Renal cortex interstitium (tissue), 11 donors: ENCODE results near the gene CLDN3. TPM values are rescaled to one million over a fixed set of nuclear protein-coding genes. Genes with fewer than 3 reads are reported as not detected.
"Not testable (repeated sequence)": the region's sequence is repeated elsewhere in the genome, so short reads cannot be mapped to it uniquely, and the experiment has no call there.

Source experiments
- DNase-seq, 11 donors: peaks; one replicate each; pipeline ENCODE4 v3.0.0-alpha.2; 2013; ENCODE audit warnings: low read depth in 9 of 11, low spot score in 4 of 11; ENCODE audit errors: extremely low read depth in 1 of 11
- polyA plus RNA-seq, 3 donors: library from polyadenylated mRNA; unstranded; fragments of 120-200 nt; gene quantifications; one replicate each; pipeline ENCODE4 v1.2.1, GENCODE V29; 2013; ENCODE audit not compliant: insufficient read length in 3 of 3

Gene CLDN3
- polyA plus RNA-seq, 3 donors, result 23.9 to 73.3 (median 54.1) TPM

DNA sequence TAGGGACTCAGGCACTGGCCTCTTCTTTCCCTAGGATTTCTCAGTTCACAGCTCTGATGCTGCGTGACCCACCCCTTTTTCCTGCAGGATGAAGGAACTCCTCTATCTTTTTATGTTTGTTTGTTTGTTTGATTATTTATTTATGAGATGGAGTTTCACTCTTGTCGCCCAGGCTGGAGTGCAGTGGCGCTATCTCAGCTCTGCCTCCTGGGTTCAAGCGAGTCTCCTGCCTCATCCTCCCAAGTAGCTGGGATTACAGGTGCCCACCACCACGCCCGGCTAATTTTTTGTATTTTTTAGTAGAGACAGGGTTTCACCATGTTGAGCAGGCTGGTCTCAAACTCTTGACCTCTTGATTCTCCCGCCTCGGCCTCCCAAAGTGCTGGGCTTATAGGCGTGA lies 49.6 kb downstream of the CLDN3 start:
- DNase-seq, result not testable (repeated sequence)

DNA sequence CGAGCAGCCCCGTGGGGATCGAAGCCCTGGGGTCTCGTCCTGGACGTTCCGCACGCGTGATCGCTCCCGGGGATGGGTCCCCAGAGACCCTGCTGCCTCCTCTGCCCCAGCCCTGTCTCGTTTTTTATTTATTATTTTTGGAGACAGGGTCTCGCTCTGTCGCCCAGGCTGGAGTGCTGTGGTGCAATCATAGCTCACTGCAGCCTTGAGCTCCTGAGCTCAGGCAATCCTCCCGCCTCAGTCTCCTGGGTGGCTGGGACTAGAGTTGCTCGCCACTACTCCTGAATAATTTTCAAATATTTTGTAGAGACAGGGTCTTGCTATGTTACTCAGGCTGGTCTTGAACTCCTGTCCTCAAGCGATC lies 50.3 kb downstream of the CLDN3 start:
- no peak for DNase-seq

Other genes starting within 250 kb of the CLDN3 start
- gene BAZ1B, start 248.0 kb downstream of the CLDN3 start, polyA plus RNA-seq, result 10 to 100 TPM; 60.4 to 84.6 (median 82.2) TPM
- gene BCL7B, start 212.6 kb downstream of the CLDN3 start, polyA plus RNA-seq, result 10 to 100 TPM; 36.2 to 40.3 (median 40.3) TPM
- 10 to 100 TPM; 36.5 to 41.1 (median 40.1) TPM for gene TBL2, start 191.7 kb downstream of the CLDN3 start, polyA plus RNA-seq
- 1 to 10 TPM; 4.8 to 8.5 (median 5.6) TPM for gene MLXIPL, start 145.7 kb downstream of the CLDN3 start, polyA plus RNA-seq
- gene VPS37D, start 102.4 kb downstream of the CLDN3 start, polyA plus RNA-seq, result 10 to 100 TPM in 2 of 3 donors, 1 to 10 TPM in 1; 9.6 to 17.7 (median 16.3) TPM
- 10 to 100 TPM in 2 of 3 donors, 1 to 10 TPM in 1; 8.9 to 11.2 (median 10.9) TPM for gene DNAJC30, start 86.8 kb downstream of the CLDN3 start, polyA plus RNA-seq
- gene BUD23, start 86.7 kb downstream of the CLDN3 start, polyA plus RNA-seq, result 100 to 1,000 TPM in 1 of 3 donors, 10 to 100 TPM in 2; 88.5 to 112 (median 93.8) TPM
- gene STX1A, start 50.6 kb downstream of the CLDN3 start, polyA plus RNA-seq, result 10 to 100 TPM in 2 of 3 donors, 1 to 10 TPM in 1; 7.4 to 11.0 (median 10.5) TPM
- gene ABHD11, start 31.5 kb downstream of the CLDN3 start, polyA plus RNA-seq, result 10 to 100 TPM; 23.7 to 35.9 (median 26.1) TPM
- gene CLDN4, start 60.7 kb upstream of the CLDN3 start, polyA plus RNA-seq, result 10 to 100 TPM; 57.3 to 98.1 (median 83.9) TPM
- 10 to 100 TPM in 2 of 3 donors, 1 to 10 TPM in 1; 3.5 to 15.9 (median 12.9) TPM for gene METTL27, start 72.2 kb upstream of the CLDN3 start, polyA plus RNA-seq
- under 1 TPM in 1 of 3 donors, not detected in 2; 0.21 TPM for gene TMEM270, start 90.9 kb upstream of the CLDN3 start, polyA plus RNA-seq